ENCODE results near the gene MMP13.
"Not testable (repeated sequence)": the region's sequence is repeated elsewhere in the genome, so short reads cannot be mapped to it uniquely, and the experiment has no call there.

MMP13 gene

GRCh38 chr11:102955624-102956023, at the start of gene MMP13:
MMP13 (minus strand) TSS chr11:102955732; CDS start chr11:102955705, 27 bp downstream.
- DNase-seq (ENCODE audit: low read depth, low spot score): peak; percentile 50

- DNase-seq (ENCODE audit: low read depth, low spot score): not testable (repeated sequence)
Measured at GRCh38 chr11:103004234-103004633, 48.7 kb upstream of the MMP13 start.

- DNase-seq (ENCODE audit: low read depth, low spot score): peak; percentile 37
Measured at GRCh38 chr11:102994105-102994504, 38.6 kb upstream of the MMP13 start.

DNA sequence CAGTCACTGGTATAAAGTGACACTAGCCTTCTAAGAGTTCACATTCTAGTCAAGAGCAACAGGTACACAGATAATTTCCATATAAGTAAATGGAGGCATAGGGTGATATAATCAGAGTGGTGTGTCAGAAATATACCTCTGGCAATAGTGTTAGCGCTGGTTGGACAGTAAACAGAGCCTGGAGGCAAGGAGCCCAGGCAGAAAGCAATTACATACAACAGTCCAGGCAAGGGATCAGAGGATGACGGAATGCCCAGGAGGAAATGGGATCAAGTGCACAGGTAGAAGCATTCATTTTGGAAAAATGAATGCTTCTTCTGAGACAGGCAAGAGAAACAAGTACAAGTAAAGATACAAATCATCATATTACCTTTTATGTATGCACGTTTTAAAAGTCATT, 36.2 kb upstream of the MMP13 start:
- DNase-seq (ENCODE audit: low read depth, low spot score): no peak

GRCh38 chr11:102990145-102990544, 34.6 kb upstream of the MMP13 start:
- no peak for DNase-seq (ENCODE audit: low read depth, low spot score)

DNA sequence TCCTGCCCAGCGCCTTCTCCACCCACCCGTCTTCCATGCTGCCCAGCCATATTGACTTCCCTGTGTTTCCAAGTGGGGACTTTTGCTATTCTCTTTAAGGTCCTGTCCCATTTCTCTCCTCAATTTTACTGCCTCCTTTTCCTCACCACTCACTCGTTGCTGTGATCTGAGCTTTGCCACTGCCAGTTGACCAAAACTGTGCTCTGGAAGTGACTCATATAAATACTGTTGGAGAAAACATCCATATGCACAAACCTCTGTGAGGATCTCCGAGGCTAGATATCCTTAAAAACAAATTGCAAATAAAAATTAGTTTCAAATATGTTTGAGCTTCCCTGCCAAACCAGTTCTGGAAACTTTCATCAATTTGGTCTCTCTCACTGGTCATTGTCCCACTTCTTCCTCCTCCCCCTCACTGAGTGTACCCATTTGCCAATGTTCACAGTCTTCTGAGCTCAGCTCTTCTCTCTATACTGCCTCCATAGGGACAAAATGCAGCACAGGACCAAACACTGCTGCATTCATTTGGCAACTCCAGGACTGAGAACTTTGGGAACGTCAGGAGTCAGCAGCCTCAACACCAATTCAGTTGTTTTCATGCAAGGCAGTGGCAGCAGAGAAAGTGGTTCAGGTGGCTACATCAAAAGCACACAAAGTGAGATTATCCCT, 34.0 kb upstream of the MMP13 start:
- DNase-seq (ENCODE audit: low read depth, low spot score): no peak

- DNase-seq (ENCODE audit: low read depth, low spot score): peak; percentile 35
Measured at GRCh38 chr11:102986815-102987214, 31.3 kb upstream of the MMP13 start.

GRCh38 chr11:102985850-102986249, 30.3 kb upstream of the MMP13 start:
- no peak for DNase-seq (ENCODE audit: low read depth, low spot score)

- no peak for DNase-seq (ENCODE audit: low read depth, low spot score)
Measured at GRCh38 chr11:102983486-102983885, 28.0 kb upstream of the MMP13 start.

- no peak for DNase-seq (ENCODE audit: low read depth, low spot score)
Measured at GRCh38 chr11:102981324-102981910, 25.9 kb upstream of the MMP13 start.

DNA sequence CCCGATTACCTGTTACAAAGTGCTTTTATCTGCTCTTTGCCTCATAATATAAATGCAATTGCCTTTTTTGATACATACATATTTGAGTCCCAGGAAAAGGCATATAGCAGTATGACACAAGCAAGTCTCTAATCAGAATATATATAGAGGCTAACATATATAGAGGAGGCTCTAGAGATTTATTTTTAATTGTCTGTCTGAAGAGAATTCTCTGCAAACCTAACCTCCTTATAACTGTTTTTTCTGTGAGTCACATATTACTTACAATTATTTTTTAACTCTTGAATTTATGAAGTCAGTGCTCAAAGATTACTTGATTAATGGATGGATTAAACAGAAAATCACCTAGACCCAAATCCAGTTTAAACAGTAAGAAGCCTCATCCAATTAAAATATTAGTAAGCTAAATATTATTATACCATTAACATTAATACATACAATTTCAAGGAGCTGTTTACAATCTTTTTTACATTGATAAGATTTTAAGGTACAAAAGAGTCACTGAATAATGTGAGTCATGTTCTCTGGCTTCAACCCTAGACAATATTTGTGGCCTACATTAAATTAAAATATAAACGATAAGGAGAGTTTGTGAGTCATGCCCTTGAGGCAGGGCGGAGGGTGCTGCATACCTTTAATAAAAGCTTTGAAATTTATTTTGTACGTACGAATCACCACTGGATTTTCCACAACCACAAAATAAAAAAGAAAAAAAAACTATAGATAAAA, 19.2 kb upstream of the MMP13 start:
- peak; percentile 58 for DNase-seq (ENCODE audit: low read depth, low spot score)

- not testable (repeated sequence) for DNase-seq (ENCODE audit: low read depth, low spot score)
Measured at GRCh38 chr11:102973698-102974097, 18.2 kb upstream of the MMP13 start.

GRCh38 chr11:102972853-102973252, 17.3 kb upstream of the MMP13 start:
- no peak for DNase-seq (ENCODE audit: low read depth, low spot score)

DNA sequence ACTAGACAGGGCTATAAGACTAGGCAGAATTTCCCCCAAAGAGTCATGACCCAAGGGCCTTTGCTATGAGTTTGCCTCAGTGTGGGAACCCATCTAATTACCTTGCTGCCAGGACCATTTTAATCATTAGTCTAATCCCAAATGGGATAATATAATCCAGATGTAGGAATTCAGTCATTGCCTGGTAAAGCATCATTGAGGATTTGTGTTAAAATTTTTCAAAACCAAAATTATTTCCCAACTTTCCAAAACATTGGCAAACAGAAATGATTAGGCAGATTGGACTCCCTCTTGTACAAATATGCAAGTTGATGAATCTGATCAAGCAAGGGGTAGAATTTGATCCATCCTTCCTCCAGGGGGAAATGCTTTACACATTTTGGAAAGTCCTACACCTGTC, 16.2 kb upstream of the MMP13 start:
- no peak for DNase-seq (ENCODE audit: low read depth, low spot score)

GRCh38 chr11:102967497-102967896, 12.0 kb upstream of the MMP13 start:
- DNase-seq (ENCODE audit: low read depth, low spot score): no peak

DNA sequence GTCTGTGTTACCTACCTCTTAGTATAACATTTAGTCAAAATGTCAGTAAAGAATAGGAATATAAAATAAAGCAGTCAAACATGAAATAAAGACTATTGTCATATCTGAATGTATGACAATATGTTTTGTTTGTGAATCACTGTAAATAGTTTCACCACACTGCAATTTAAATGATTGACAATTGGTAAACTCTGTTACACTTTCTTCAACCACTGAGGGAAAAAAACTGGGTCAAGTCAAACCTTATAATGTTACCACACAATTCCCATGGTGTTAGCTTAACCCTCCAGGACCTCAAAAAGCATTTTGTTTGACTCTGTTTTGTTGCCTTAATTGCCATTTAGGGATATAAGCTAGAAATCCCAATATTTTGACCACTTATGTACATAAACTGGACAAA, 10.5 kb upstream of the MMP13 start:
- DNase-seq (ENCODE audit: low read depth, low spot score): no peak

- DNase-seq (ENCODE audit: low read depth, low spot score): no peak
Measured at GRCh38 chr11:102964867-102965266, 9.3 kb upstream of the MMP13 start.

GRCh38 chr11:102957953-102958352, 2.4 kb upstream of the MMP13 start:
- DNase-seq (ENCODE audit: low read depth, low spot score): peak; percentile 22

GRCh38 chr11:102950622-102951081, 4.9 kb downstream of the MMP13 start:
- DNase-seq (ENCODE audit: low read depth, low spot score): no peak

DNA sequence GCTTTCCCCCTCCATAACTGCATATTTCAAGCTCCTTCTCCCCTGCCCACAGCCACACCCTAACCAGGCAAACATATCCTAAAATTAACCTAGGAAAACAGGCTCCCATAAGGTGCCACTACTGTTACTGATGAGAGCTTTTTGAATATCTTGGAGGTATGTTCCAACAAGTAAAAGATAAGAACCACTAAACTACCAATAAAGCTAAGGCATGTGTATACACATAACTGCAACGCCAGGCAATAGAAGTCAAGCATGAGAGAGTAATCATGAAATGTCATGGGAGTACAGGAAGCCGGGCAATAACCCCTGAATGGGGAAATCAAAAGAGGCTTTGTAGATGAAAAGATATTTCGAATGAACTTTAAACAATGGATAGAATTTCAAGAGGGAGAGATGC, 9.3 kb downstream of the MMP13 start:
- no peak for DNase-seq (ENCODE audit: low read depth, low spot score)

- DNase-seq (ENCODE audit: low read depth, low spot score): peak; percentile 79
Measured at GRCh38 chr11:102940714-102941588, 14.6 kb downstream of the MMP13 start.
